HepG2 (cell line): ENCODE measurements around the gene POFUT1. TPM values are rescaled to one million over a fixed set of nuclear protein-coding genes. Genes with fewer than 3 reads are reported as not detected.

Experiments used
- AHR ChIP-seq: IDR thresholded peaks from 2 replicates; pipeline ENCODE4 v1.6.1; 2018; ENCODE audit warnings: missing genetic modification reagents, missing compliant biosample characterization
- ATF3 ChIP-seq: sonication (generic); formaldehyde crosslinking; IDR thresholded peaks from 2 replicates; pipeline ENCODE4 v1.4.0; 2020; ENCODE audit warnings: missing genetic modification reagents
- CENPX ChIP-seq: sonication (generic); formaldehyde crosslinking; IDR thresholded peaks from 2 replicates; pipeline ENCODE4 v1.9.0; 2021; ENCODE audit warnings: mild to moderate bottlenecking, missing genetic modification reagents, moderate library complexity
- CSRNP2 ChIP-seq: sonication (generic); formaldehyde crosslinking; conservative IDR thresholded peaks from 2 replicates; pipeline ENCODE4 v1.8.0; 2022; ENCODE audit warnings: low read depth, missing genetic modification reagents
- NAIF1 ChIP-seq: sonication (generic); formaldehyde crosslinking; IDR thresholded peaks from 2 replicates; pipeline ENCODE4 v1.5.0; 2020; ENCODE audit warnings: mild to moderate bottlenecking, missing genetic modification reagents, borderline replicate concordance
- NR3C1 ChIP-seq: sonication (generic); formaldehyde crosslinking; IDR thresholded peaks from 2 replicates; pipeline ENCODE4 v1.4.0; 2020; ENCODE audit warnings: missing genetic modification reagents
- PCBP2 ChIP-seq: fragments of 200-400 bp; formaldehyde crosslinking; optimal IDR thresholded peaks from 2 replicates; pipeline ENCODE3; 2018; ENCODE audit warnings: low read length, low read depth; ENCODE audit not compliant: poor library complexity, severe bottlenecking
- PHB2 ChIP-seq: fragments of 450-650 bp; IDR thresholded peaks from 2 replicates; pipeline ENCODE4 v1.6.1; 2018; ENCODE audit not compliant: partially characterized antibody
- REXO4 ChIP-seq: sonication (generic); formaldehyde crosslinking; IDR thresholded peaks from 2 replicates; pipeline ENCODE4 v1.8.0; 2022; ENCODE audit warnings: missing genetic modification reagents, mild to moderate bottlenecking, borderline replicate concordance
- SATB2 ChIP-seq: sonication (generic); formaldehyde crosslinking; IDR thresholded peaks from 2 replicates; pipeline ENCODE4 v1.5.0; 2020; ENCODE audit warnings: missing genetic modification reagents
- SIX4 ChIP-seq: sonication (generic); formaldehyde crosslinking; IDR thresholded peaks from 2 replicates; pipeline ENCODE4 v1.4.0; 2020; ENCODE audit warnings: missing genetic modification reagents
- THAP7 ChIP-seq: sonication (generic); formaldehyde crosslinking; IDR thresholded peaks from 2 replicates; pipeline ENCODE4 v1.8.1; 2023; ENCODE audit warnings: mild to moderate bottlenecking, missing genetic modification reagents
- XRCC5 ChIP-seq: fragments of 200-400 bp; formaldehyde crosslinking; optimal IDR thresholded peaks from 2 replicates; pipeline ENCODE3; 2017; ENCODE audit warnings: mild to moderate bottlenecking, low read length
- ZMYM2 ChIP-seq: sonication (generic); formaldehyde crosslinking; IDR thresholded peaks from 2 replicates; pipeline ENCODE4 v1.8.0; 2022; ENCODE audit warnings: mild to moderate bottlenecking, missing genetic modification reagents
- ZNF121 ChIP-seq: sonication (generic); formaldehyde crosslinking; IDR thresholded peaks from 2 replicates; pipeline ENCODE4 v1.5.0; 2020; ENCODE audit warnings: mild to moderate bottlenecking, missing genetic modification reagents
- ZNF256 ChIP-seq: sonication (generic); formaldehyde crosslinking; conservative IDR thresholded peaks from 2 replicates; pipeline ENCODE4 v1.4.0; 2020; ENCODE audit warnings: missing genetic modification reagents
- ZNF296 ChIP-seq: sonication (generic); formaldehyde crosslinking; conservative IDR thresholded peaks from 2 replicates; pipeline ENCODE4 v1.5.0; 2020; ENCODE audit warnings: mild to moderate bottlenecking, missing genetic modification reagents
- ZNF335 ChIP-seq: sonication (generic); formaldehyde crosslinking; IDR thresholded peaks from 2 replicates; pipeline ENCODE4 v1.4.0; 2020; ENCODE audit warnings: missing genetic modification reagents
- ZNF543 ChIP-seq: sonication (generic); formaldehyde crosslinking; IDR thresholded peaks from 2 replicates; pipeline ENCODE4 v1.4.0; 2020; ENCODE audit warnings: mild to moderate bottlenecking, missing genetic modification reagents
- ZNF547 ChIP-seq: sonication (generic); formaldehyde crosslinking; IDR thresholded peaks from 2 replicates; pipeline ENCODE4 v1.5.1; 2020; ENCODE audit warnings: mild to moderate bottlenecking, missing genetic modification reagents
- ZNF841 ChIP-seq: sonication (generic); formaldehyde crosslinking; IDR thresholded peaks from 2 replicates; pipeline ENCODE4 v1.8.1; 2023; ENCODE audit warnings: missing genetic modification reagents, borderline replicate concordance
- ZSCAN25 ChIP-seq: sonication (generic); formaldehyde crosslinking; IDR thresholded peaks from 2 replicates; pipeline ENCODE4 v1.8.0; 2022; ENCODE audit warnings: mild to moderate bottlenecking, missing genetic modification reagents
- polyA plus RNA-seq, 8 experiments: library from polyadenylated mRNA; depleted of rRNA in 3 of 8; stranded (reverse) in 7 of 8; unstranded in 1 of 8; fragments of >200 nt; fragmentation: Illumina TruSeq in 4 of 8; extraction: Trizol in 4 of 8; gene quantifications; 2 replicates each; pipeline versions ENCODE4 v1.2.1 to v1.2.3, GENCODE V29; 2011 to 2016; ENCODE audit warnings: low read depth in 4 of 8, missing spikeins in 1 of 8, mixed read lengths in 1 of 8; ENCODE audit not compliant: insufficient read depth in 1 of 8
- total RNA-seq, 5 experiments: library from RNA; depleted of rRNA; stranded (reverse); fragments of >200 nt; fragmentation: Illumina TruSeq; extraction: Trizol; gene quantifications; 2 replicates each; pipeline ENCODE4 v1.2.3, GENCODE V29; 2016; ENCODE audit warnings: low read depth in 1 of 5
- TF ChIP-seq, protein P1 (sequence below): sonication (generic); formaldehyde crosslinking; conservative IDR thresholded peaks from 2 replicates; pipeline ENCODE4 v1.8.0; 2022; ENCODE audit warnings: mild to moderate bottlenecking, moderate library complexity, missing genetic modification reagents
- TF ChIP-seq, protein P2 (sequence below): sonication (generic); formaldehyde crosslinking; IDR thresholded peaks from 2 replicates; pipeline ENCODE4 v1.9.0; 2021; ENCODE audit warnings: missing genetic modification reagents, mild to moderate bottlenecking, borderline replicate concordance

The POFUT1 gene
- total and polyA plus RNA-seq, 2 of the 13 experiments (the other 11 are each of a cell fraction or from before 2014, with no cell fraction given), result 35.5 to 58.3 TPM

DNA sequence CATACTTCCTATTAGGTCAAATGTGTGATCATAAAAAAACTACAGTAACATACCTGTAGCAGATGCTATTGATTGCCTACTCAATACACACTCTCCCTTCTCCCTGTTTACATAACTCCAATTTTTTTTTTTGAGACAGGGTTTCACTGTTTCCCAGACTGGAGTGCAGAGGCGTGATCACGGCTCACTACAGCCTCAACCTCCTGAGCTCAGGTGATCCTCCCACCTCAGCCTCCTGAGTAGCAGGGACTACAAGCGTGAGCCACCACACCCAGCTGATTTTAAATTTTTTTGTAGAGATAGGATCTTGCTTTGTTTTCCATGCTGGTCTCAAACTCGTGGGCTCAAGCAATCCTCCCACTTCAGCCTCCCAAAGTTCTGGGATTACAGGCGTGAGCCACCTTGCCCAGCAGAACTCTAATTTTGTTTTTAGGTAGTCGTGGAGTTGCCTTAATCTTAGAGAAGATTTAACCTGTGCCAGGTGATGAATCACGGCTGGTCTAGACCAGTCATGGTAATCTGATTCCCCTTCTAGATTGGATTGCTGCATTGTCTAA lies 55.8 kb downstream of the POFUT1 start (continued):
- no peak for TF ChIP-seq ZNF547
- 0 out of 2 replicates have a peak, but pooled peaks have one; percentile 64 for TF ChIP-seq ZNF256 (CRISPR knock-in tag)
- no peak for TF ChIP-seq AHR
- TF ChIP-seq ZMYM2 (CRISPR knock-in tag), result peak; percentile 81
- no peak for TF ChIP-seq REXO4 (CRISPR knock-in tag)
- no peak for TF ChIP-seq ZNF841 (CRISPR knock-in tag)
- TF ChIP-seq ATF3 (CRISPR knock-in tag), result no peak
- no peak for TF ChIP-seq SIX4 (CRISPR knock-in tag)
- TF ChIP-seq PCBP2, result no peak
- TF ChIP-seq ZNF121 (CRISPR knock-in tag), result no peak
- TF ChIP-seq, protein P1, sequence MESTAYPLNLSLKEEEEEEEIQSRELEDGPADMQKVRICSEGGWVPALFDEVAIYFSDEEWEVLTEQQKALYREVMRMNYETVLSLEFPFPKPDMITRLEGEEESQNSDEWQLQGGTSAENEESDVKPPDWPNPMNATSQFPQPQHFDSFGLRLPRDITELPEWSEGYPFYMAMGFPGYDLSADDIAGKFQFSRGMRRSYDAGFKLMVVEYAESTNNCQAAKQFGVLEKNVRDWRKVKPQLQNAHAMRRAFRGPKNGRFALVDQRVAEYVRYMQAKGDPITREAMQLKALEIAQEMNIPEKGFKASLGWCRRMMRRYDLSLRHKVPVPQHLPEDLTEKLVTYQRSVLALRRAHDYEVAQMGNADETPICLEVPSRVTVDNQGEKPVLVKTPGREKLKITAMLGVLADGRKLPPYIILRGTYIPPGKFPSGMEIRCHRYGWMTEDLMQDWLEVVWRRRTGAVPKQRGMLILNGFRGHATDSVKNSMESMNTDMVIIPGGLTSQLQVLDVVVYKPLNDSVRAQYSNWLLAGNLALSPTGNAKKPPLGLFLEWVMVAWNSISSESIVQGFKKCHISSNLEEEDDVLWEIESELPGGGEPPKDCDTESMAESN (CRISPR knock-in tag), result no peak
- TF ChIP-seq, protein P2, sequence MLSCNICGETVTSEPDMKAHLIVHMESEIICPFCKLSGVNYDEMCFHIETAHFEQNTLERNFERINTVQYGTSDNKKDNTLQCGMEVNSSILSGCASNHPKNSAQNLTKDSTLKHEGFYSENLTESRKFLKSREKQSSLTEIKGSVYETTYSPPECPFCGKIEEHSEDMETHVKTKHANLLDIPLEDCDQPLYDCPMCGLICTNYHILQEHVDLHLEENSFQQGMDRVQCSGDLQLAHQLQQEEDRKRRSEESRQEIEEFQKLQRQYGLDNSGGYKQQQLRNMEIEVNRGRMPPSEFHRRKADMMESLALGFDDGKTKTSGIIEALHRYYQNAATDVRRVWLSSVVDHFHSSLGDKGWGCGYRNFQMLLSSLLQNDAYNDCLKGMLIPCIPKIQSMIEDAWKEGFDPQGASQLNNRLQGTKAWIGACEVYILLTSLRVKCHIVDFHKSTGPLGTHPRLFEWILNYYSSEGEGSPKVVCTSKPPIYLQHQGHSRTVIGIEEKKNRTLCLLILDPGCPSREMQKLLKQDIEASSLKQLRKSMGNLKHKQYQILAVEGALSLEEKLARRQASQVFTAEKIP (CRISPR knock-in tag), result no peak
- peak; percentile 26; the same call in 1 of the 2 replicates for TF ChIP-seq ZSCAN25 (CRISPR knock-in tag)
- no peak for TF ChIP-seq ZNF543 (CRISPR knock-in tag)
- TF ChIP-seq CSRNP2 (CRISPR knock-in tag), result no peak
- TF ChIP-seq PHB2, result no peak
- TF ChIP-seq XRCC5, result no peak
- TF ChIP-seq NAIF1 (CRISPR knock-in tag), result peak; percentile 39; the same call in 1 of the 2 replicates
- TF ChIP-seq ZNF335, result no peak
- no peak for TF ChIP-seq SATB2 (CRISPR knock-in tag)
- TF ChIP-seq THAP7, result no peak
- no peak for TF ChIP-seq ZNF296 (CRISPR knock-in tag)
- no peak for TF ChIP-seq NR3C1
- no peak for TF ChIP-seq CENPX (CRISPR knock-in tag)
